CD14-positive monocyte (primary cell): Measurements from ENCODE around the gene HTR5A. TPM values are rescaled to one million over a fixed set of nuclear protein-coding genes. Genes with fewer than 3 reads are reported as not detected.
A peak's percentile ranks its signal among the peaks of the same experiment; 100 is the strongest.

Experiments
- DNase-seq, 3 donors: peaks; one replicate each; pipeline ENCODE4 v3.0.0-alpha.2; 2011 to 2022
- H2AFZ ChIP-seq: 2 replicates; pipeline ENCODE4 v1.6.0; 2012; ENCODE audit warnings: mild to moderate bottlenecking, low read depth, low read length, inconsistent platforms; ENCODE audit not compliant: insufficient read depth, poor library complexity, severe bottlenecking
- H3K27ac ChIP-seq, 2 donors: 1 replicate in 1 of 2; 2 replicates in 1 of 2; pipeline ENCODE4 v1.5.1; 2012 to 2013; ENCODE audit warnings: low read length in 2 of 2, control low read depth in 1 of 2, inconsistent platforms in 1 of 2, low read depth in 1 of 2, mild to moderate bottlenecking in 1 of 2
- H3K27me3 ChIP-seq, 2 donors: one replicate each; pipeline versions ENCODE4 v1.6.0 to v1.6.1; 2011 to 2013; ENCODE audit warnings: low read length in 2 of 2; ENCODE audit not compliant: control insufficient read depth in 2 of 2, insufficient read depth in 2 of 2
- H3K36me3 ChIP-seq, 2 donors: replicated peaks in 1 of 2; 1 replicate in 1 of 2; 2 replicates in 1 of 2; pipeline versions ENCODE4 v1.5.1 to v1.6.1; 2012 to 2013; ENCODE audit warnings: low read length in 2 of 2, control low read depth in 1 of 2, inconsistent platforms in 1 of 2, mild to moderate bottlenecking in 1 of 2; ENCODE audit not compliant: insufficient read depth in 2 of 2, control insufficient read depth in 1 of 2
- H3K4me1 ChIP-seq, 2 donors: 1 replicate in 1 of 2; 2 replicates in 1 of 2; pipeline versions ENCODE4 v1.5.1 to v1.6.1; 2012 to 2013; ENCODE audit warnings: low read length in 2 of 2, control low read depth in 1 of 2, inconsistent platforms in 1 of 2, mild to moderate bottlenecking in 1 of 2, moderate library complexity in 1 of 2; ENCODE audit not compliant: insufficient read depth in 2 of 2, control insufficient read depth in 1 of 2
- H3K4me2 ChIP-seq: replicated peaks from 2 replicates; pipeline ENCODE3; 2012; ENCODE audit warnings: low read length, moderate library complexity, mild to moderate bottlenecking; ENCODE audit not compliant: poor library complexity, severe bottlenecking; ENCODE audit errors: extremely low read depth
- H3K4me3 ChIP-seq, 3 experiments: fragments of 200-600 bp in 1 of 3; sonication (generic) in 1 of 3; replicated peaks in 1 of 3; 1 replicate in 2 of 3; 2 replicates in 1 of 3; pipeline ENCODE4 v1.5.1; 2011 to 2013; ENCODE audit warnings: low read length in 3 of 3, mild to moderate bottlenecking in 3 of 3, control low read depth in 2 of 3, low read depth in 2 of 3, inconsistent platforms in 1 of 3, moderate library complexity in 1 of 3
- H3K79me2 ChIP-seq: 2 replicates; pipeline ENCODE4 v1.6.0; 2012; ENCODE audit warnings: mild to moderate bottlenecking, control low read depth, inconsistent platforms, low read length, moderate library complexity; ENCODE audit not compliant: insufficient read depth
- H3K9ac ChIP-seq: 2 replicates; pipeline ENCODE4 v1.6.0; 2017; ENCODE audit warnings: low read length, mild to moderate bottlenecking; ENCODE audit not compliant: insufficient read depth, poor library complexity, severe bottlenecking
- H3K9me3 ChIP-seq, 2 donors: replicated peaks in 1 of 2; 1 replicate in 1 of 2; 2 replicates in 1 of 2; pipeline versions ENCODE4 v1.5.1 to v1.6.1; 2012 to 2013; ENCODE audit warnings: low read length in 2 of 2, control low read depth in 1 of 2; ENCODE audit not compliant: control insufficient read depth in 1 of 2, insufficient read depth in 1 of 2
- H4K20me1 ChIP-seq: 2 replicates; pipeline ENCODE4 v1.6.0; 2012; ENCODE audit warnings: mild to moderate bottlenecking, low read length, control low read depth, moderate library complexity; ENCODE audit not compliant: insufficient read depth
- H3K27ac Mint-ChIP-seq, 7 donors: one replicate each; pipeline ENCODE4 v1.8.0; 2020; ENCODE audit warnings: mild to moderate bottlenecking in 7 of 7, mixed read lengths in 7 of 7, moderate library complexity in 6 of 7, inconsistent platforms in 2 of 7
- H3K27me3 Mint-ChIP-seq, 3 donors: one replicate each; pipeline ENCODE4 v1.8.0; 2021 to 2022; ENCODE audit warnings: low read depth in 3 of 3, mild to moderate bottlenecking in 3 of 3, mixed read lengths in 3 of 3, moderate library complexity in 3 of 3, inconsistent platforms in 1 of 3
- H3K36me3 Mint-ChIP-seq, 2 donors: one replicate each; pipeline ENCODE4 v1.8.0; 2020; ENCODE audit warnings: mixed read lengths in 2 of 2, inconsistent platforms in 1 of 2, mild to moderate bottlenecking in 1 of 2
- H3K4me1 Mint-ChIP-seq: one replicate; pipeline ENCODE4 v1.8.0; 2020; ENCODE audit warnings: mild to moderate bottlenecking, mixed read lengths
- H3K4me3 Mint-ChIP-seq, 2 donors: one replicate each; pipeline ENCODE4 v1.8.0; 2020; ENCODE audit warnings: mild to moderate bottlenecking in 2 of 2, mixed read lengths in 2 of 2, moderate library complexity in 1 of 2
- H3K9me3 Mint-ChIP-seq, 7 donors: one replicate each; pipeline ENCODE4 v1.8.0; 2020 to 2022; ENCODE audit warnings: mixed read lengths in 7 of 7, mild to moderate bottlenecking in 6 of 7, moderate library complexity in 6 of 7, inconsistent platforms in 2 of 7
- CTCF ChIP-seq: fragments of 200-600 bp; IDR thresholded peaks from one replicate; pipeline ENCODE4 v1.8.0; 2022; ENCODE audit warnings: antibody characterized with exemption, mild to moderate bottlenecking
- WGBS: methylation state at CpG from one replicate; pipeline ENCODE4 v1.1.5; 2013; ENCODE audit warnings: missing lambda C conversion rate; ENCODE audit not compliant: insufficient coverage; 5-methylcytosine and 5-hydroxymethylcytosine counted together
- intact Hi-C, 2 donors: fragments of 100-400 bp; cut with micrococcal nuclease; formaldehyde crosslinking; loops; one replicate each; pipeline versions ENCODE4 v1.15.0 to v1.15.1; 2023
- polyA plus RNA-seq, 3 donors: library from polyadenylated mRNA; depleted of rRNA in 1 of 3; unstranded in 2 of 3; stranded (reverse) in 1 of 3; fragments of 300-500 nt in 2 of 3; fragments of >200 nt in 1 of 3; fragmentation: Illumina TruSeq in 2 of 3; gene quantifications; 1 replicate in 2 of 3; 2 replicates in 1 of 3; pipeline ENCODE4 v1.2.3, GENCODE V29; 2012 to 2021

Gene HTR5A
- polyA plus RNA-seq, 3 donors, result not detected

GRCh38 chr7:155071121-155071651, 1.1 kb downstream of the HTR5A start:
- intact Hi-C loops, result no loop called here
- Histone ChIP-seq H3K79me2 (no peaks in the 10 kb centered on the region), H3K4me3 (no peak overlapping the region), H3K9ac (no peak overlapping the region), H2AFZ (no peak overlapping the region), H3K4me1 (no peaks in the 10 kb centered on the region), H3K9me3 (no peaks in the 10 kb centered on the region), H3K36me3 (no peaks in the 10 kb centered on the region), H3K4me2 (no peak overlapping the region), H4K20me1 (no peaks in the 10 kb centered on the region), H3K27ac (no peak overlapping the region), H3K27me3 (peaks cover 4 to 16% of the 10 kb centered on the region in 2 donors)
- H3K36me3 Mint-ChIP-seq, result no peaks in the 10 kb centered on the region
- 56% methylated on average over 38 of the region's 43 CpGs for WGBS
- H3K27ac Mint-ChIP-seq, result no peak overlapping the region
- peaks cover 0 to 5% (median 1%) of the 10 kb centered on the region in 7 donors for H3K9me3 Mint-ChIP-seq
- H3K4me1 Mint-ChIP-seq, result no peaks in the 10 kb centered on the region
- H3K27me3 Mint-ChIP-seq, result peaks cover 17 to 24% (median 23%) of the 10 kb centered on the region in 3 donors
- no peak for TF ChIP-seq CTCF
- DNase-seq, result no peak
- peak overlapping the region in 1 of 2 donors; percentile 28 for H3K4me3 Mint-ChIP-seq

GRCh38 chr7:155071916-155072571, 1.9 kb downstream of the HTR5A start:
- H3K27ac Mint-ChIP-seq, result no peak overlapping the region
- Histone ChIP-seq H3K27ac (no peak overlapping the region), H3K4me2 (no peak overlapping the region), H3K9me3 (no peaks in the 10 kb centered on the region), H3K27me3 (peaks cover 4 to 16% of the 10 kb centered on the region in 2 donors), H2AFZ (no peak overlapping the region), H3K36me3 (no peaks in the 10 kb centered on the region), H3K4me1 (no peaks in the 10 kb centered on the region), H3K79me2 (no peaks in the 10 kb centered on the region), H3K4me3 (no peak overlapping the region), H3K9ac (no peak overlapping the region), H4K20me1 (no peaks in the 10 kb centered on the region)
- H3K4me1 Mint-ChIP-seq, result no peaks in the 10 kb centered on the region
- TF ChIP-seq CTCF, result no peak
- H3K36me3 Mint-ChIP-seq, result no peaks in the 10 kb centered on the region
- H3K27me3 Mint-ChIP-seq, result peaks cover 17 to 23% (median 22%) of the 10 kb centered on the region in 3 donors
- H3K9me3 Mint-ChIP-seq, result peaks cover 0 to 5% (median 1%) of the 10 kb centered on the region in 7 donors
- H3K4me3 Mint-ChIP-seq, result no peak overlapping the region
- 81% methylated on average over 3 of the region's 8 CpGs for WGBS
- intact Hi-C loops, result no loop called here
- no peak for DNase-seq
